ENCODE results near the gene INHBB. TPM values are rescaled to one million over a fixed set of nuclear protein-coding genes. Genes with fewer than 3 reads are reported as not detected.

INHBB gene
- total RNA-seq, 2 donors from 2014 or later: 2.8 to 19.4 TPM

GRCh38 chr2:120376679-120377640, 31.0 kb downstream of the INHBB start:
- H3K27me3 ChIP-seq (replicated peaks; ENCODE audit: insufficient read depth): no peaks in the 10 kb centered on the region
- no peak for TF ChIP-seq CTCF (IDR thresholded peaks at IDR 0.05)
- H3K4me3 ChIP-seq: no peak overlapping the region
- ATAC-seq (ENCODE audit: insufficient number of reproducible peaks, low FRiP score, low read depth) (no peak), DNase-seq (ENCODE audit: low spot score) (no peak)
- no peak overlapping the region for H3K27ac ChIP-seq
- H3K4me1 ChIP-seq (ENCODE audit: control insufficient read depth in 1 of 2, low read depth in 2 of 2): no peaks in the 10 kb centered on the region
- H3K36me3 ChIP-seq: no peaks in the 10 kb centered on the region
- H3K9me3 ChIP-seq: no peaks in the 10 kb centered on the region

DNA sequence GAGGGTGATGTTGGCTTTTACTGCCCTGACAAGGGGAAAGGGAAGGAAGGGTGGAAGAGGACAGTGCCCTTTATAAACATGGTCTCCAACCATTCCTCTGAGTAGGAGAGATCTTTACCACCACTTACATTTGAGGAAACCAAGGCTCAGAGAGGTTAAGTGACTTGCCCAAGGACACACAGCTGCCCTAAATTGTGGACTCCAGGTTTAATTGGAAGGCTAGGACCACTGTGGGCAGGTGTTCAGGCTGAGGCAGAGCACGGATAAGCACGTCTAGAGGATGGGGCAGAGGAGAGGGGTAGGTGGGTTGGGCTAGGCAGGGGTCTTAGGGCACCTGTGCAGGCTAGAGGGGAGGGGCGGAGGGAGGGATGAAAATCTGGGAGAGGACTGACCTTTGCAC, 32.7 kb downstream of the INHBB start:
- H3K27me3 ChIP-seq (replicated peaks; ENCODE audit: insufficient read depth): no peaks in the 10 kb centered on the region
- no peaks in the 10 kb centered on the region for H3K9me3 ChIP-seq
- no peak for DNase-seq (ENCODE audit: low spot score)
- no peaks in the 10 kb centered on the region for H3K4me1 ChIP-seq (ENCODE audit: control insufficient read depth in 1 of 2, low read depth in 2 of 2)
- H3K36me3 ChIP-seq: no peaks in the 10 kb centered on the region
- H3K4me3 ChIP-seq: no peak overlapping the region
- ATAC-seq (ENCODE audit: insufficient number of reproducible peaks, low FRiP score, low read depth): no peak
- H3K27ac ChIP-seq: no peak overlapping the region
- no peak for TF ChIP-seq CTCF (IDR thresholded peaks at IDR 0.05)

- no peak for ATAC-seq (ENCODE audit: insufficient number of reproducible peaks, low FRiP score, low read depth)
- TF ChIP-seq CTCF (IDR thresholded peaks at IDR 0.05): no peak
Observed at GRCh38 chr2:120379916-120380893, 34.3 kb downstream of the INHBB start.

GRCh38 chr2:120381192-120381591, 35.3 kb downstream of the INHBB start:
- DNase-seq (ENCODE audit: low spot score): no peak

More at GRCh38 chr2:120379916-120380893, 34.3 kb downstream of the INHBB start:
- Histone ChIP-seq H3K9me3 (no peaks in the 10 kb centered on the region), H3K4me3 (no peak overlapping the region), H3K36me3 (no peaks in the 10 kb centered on the region), H3K27ac (no peak overlapping the region), H3K4me1 (ENCODE audit: control insufficient read depth in 1 of 2, low read depth in 2 of 2) (no peaks in the 10 kb centered on the region), H3K27me3 (replicated peaks; ENCODE audit: insufficient read depth) (no peaks in the 10 kb centered on the region)
- DNase-seq (ENCODE audit: low spot score): no peak

More at GRCh38 chr2:120381192-120381591, 35.3 kb downstream of the INHBB start:
- H3K27ac ChIP-seq: no peak overlapping the region
- TF ChIP-seq CTCF (IDR thresholded peaks at IDR 0.05): no peak
- no peaks in the 10 kb centered on the region for H3K36me3 ChIP-seq
- no peak overlapping the region for H3K4me3 ChIP-seq
- ATAC-seq (ENCODE audit: insufficient number of reproducible peaks, low FRiP score, low read depth): no peak
- H3K9me3 ChIP-seq: no peaks in the 10 kb centered on the region
- H3K27me3 ChIP-seq (replicated peaks; ENCODE audit: insufficient read depth): no peaks in the 10 kb centered on the region
- H3K4me1 ChIP-seq (ENCODE audit: control insufficient read depth in 1 of 2, low read depth in 2 of 2): no peaks in the 10 kb centered on the region

Data from thoracic aorta (tissue), 2 donors.